Midbrain (tissue), 1 donor: ENCODE results near the gene POLD2.

Experiments used
- DNase-seq: peaks from one replicate; lab custom pipeline; 2025; lab: John Stamatoyannopoulos, UW

The POLD2 gene

DNA sequence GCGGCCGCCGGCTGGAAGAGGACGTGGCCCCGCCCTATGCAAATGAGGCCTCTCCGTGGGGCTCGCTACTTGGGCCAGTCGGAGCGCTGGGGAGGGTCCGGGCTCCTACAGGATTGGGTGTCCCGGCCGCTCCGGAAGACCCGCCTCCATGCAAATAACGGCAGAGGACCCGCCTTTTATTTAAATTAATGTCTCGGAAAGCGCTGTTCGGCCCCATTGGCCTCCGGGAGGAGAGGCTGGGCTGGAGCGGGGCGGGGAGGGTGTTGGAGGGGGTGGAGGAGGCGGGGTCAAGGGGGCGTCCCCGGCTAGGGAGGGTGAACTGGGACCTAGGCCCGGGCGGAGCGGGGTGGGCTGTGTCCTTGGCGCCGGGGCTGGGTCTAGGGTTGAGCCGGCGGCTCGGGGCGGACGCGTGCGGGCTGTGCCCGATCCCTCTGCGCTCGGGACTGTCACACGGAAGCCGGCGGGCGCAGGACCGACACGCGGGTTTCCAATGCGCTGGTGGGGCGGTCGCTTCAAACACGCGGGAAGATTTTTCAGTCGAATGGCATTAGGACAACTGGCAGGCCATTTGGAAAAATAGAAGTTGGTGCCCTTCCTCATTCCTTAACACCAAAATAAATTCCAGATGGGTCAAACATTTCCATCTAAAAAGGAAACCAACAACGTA lies 40.7 kb downstream of the POLD2 start:
- DNase-seq: peak; percentile 99

DNA sequence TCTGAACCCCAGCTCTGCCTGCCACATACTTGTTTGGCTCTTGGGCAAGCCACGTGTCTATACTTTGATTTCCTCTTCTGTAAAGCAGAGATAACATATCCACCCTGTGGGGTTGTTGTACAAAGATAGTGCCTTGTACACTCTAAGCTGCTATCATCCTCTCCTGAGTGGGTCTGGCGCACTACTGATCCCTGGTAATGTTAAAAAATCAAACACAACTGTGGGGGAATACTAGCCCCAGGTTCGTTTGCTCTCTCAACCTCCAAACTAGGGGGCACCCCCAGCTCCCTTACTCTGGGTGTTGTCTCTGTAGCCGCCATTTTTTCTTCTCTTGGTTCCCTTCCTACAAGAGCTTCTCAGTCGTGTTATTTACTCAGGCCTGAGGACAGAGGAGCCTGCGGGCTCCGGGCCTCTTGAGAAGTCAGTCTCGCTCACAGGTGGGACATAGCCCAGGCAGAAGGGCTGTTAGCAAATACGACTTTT lies 42.0 kb downstream of the POLD2 start:
- no peak for DNase-seq

DNA sequence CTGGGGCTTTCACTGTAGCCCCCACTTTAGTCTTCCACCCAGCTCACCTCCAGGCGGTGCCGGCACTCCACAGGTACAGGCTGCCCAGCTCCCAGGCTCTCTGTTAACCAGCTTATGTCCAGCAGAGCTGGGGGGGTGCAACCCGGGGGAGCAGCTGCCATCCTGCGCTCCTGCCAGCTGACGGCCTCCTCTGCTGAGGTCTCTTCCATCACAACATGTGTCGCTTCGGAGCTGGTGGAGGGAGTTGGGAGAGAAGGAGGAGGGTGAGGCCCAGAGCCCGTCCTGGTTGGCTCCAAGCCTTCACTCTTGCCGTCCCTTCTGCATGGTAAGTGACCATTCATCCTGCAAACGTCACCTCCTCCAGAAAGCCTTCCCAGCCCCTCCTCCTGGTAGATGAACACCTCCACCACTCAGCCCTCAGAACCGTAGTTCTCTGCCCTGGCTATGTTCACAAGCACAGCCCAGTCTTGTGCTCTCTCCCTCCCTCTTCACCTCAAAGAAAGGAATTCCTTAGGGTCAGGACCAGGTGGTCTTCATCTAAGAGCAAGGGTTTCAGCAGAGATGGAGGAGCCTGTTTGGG lies 42.6 kb downstream of the POLD2 start:
- no peak for DNase-seq

DNA sequence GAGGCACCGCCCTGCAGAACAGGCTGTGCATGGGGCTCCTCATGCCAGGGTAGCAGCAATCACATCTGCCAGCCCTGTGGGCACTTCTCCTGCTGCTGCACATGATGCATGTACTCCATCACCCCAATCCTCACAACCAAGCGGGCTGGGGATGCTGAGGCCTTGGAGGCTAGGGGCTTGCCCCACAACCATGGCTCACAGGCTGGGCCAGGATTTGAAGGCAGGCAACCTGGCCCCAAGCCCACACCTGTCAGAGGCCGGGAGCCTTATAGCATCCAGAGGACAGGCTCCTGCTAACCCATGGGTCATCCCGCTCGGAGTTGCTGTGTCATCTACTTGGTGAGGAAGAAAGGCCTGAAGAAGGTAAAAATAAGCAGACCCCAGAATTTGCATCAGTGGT lies 43.2 kb downstream of the POLD2 start:
- DNase-seq: no peak

DNA sequence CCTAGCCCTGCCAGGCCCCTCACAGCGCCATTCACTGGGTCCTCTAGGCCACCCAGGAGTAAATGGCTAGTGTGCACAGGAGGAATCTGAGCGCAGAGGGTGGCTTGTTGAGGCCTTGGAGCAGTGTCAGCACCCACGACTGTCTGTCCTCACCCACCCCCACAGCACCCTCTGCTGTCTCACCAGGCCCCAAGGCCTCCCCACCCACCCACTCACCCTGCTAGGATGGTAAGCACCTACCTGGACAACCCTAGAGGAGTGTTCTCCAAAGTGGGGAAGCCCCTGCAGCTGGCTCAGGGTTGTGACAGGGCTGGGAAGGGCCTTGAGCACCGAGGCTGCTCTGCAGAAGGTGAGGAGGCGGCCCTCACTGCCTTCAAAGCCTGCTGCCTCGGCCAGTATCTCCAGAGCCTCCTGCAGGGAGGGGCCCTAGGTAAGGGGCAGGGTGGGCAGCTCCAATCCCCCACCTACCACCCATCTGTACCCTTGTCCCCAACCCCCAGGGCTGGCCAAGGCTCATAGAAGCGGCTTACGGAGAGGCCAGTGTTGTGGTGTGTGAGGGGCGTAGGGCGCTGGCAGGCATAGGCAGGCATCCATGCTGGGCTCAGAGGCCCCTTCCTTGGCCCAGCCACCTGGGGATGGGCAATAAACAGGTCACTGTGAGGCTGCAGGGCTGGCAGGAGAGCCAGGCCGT lies 43.9 kb downstream of the POLD2 start:
- no peak for DNase-seq

DNA sequence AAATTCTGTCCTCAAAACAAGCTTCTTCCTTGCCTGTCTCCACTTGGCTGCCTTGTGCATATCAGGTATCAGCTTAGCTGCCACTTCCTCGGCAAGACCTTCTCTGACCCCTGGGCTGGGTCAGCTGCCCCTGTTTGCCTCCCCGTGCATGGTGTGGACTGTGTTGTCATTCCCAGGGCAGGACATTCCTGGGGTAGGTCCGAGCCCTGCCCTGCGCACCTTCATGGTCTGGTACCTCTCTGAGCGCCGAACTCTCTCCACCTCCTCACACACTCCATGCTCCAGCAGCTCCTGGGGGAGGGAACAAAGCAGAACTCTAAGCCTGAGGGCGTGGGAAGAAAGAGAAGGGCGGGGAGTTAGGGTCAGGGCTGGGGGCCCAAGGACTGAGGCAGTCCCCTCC lies 44.8 kb downstream of the POLD2 start:
- DNase-seq: no peak

DNA sequence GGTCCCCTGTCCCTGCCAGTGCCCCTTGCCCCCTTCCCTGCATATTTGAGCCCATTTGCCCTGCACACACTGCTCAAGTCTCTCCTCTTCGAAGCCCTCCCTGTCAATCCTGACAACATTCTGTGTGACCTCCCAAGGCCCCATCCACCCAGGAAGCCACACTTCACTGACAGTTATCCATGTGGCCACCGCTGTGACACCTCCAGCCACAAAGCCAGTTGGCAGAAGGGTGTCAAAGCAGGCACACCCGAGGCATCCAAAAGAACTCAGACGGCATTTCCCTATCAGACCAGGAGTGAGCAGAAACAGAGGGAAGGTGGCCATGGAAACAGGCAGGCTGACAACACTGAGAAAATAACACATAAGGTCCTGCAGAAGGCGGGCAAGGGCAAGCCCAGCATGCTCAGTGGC lies 45.7 kb downstream of the POLD2 start:
- no peak for DNase-seq

DNA sequence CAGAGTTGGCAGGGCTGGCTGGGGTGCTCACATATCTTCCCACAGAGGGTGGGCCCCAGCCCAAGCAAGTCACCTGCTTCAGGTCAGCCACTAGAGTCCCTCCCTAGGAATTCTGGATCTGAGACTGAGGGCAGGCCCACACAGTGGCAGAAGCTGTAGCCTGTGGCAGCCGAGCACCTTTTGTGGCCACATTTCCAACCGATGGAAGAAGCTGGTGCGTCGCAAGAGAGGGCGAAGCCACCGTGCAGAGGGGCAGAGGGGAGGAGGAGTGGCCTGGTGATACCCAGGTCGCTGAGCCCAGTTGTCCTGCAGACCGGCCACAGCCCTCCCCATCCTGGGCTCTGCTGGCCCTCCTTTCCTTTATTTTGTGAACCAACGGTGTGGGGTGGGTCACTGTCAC lies 46.3 kb downstream of the POLD2 start:
- DNase-seq: no peak

DNA sequence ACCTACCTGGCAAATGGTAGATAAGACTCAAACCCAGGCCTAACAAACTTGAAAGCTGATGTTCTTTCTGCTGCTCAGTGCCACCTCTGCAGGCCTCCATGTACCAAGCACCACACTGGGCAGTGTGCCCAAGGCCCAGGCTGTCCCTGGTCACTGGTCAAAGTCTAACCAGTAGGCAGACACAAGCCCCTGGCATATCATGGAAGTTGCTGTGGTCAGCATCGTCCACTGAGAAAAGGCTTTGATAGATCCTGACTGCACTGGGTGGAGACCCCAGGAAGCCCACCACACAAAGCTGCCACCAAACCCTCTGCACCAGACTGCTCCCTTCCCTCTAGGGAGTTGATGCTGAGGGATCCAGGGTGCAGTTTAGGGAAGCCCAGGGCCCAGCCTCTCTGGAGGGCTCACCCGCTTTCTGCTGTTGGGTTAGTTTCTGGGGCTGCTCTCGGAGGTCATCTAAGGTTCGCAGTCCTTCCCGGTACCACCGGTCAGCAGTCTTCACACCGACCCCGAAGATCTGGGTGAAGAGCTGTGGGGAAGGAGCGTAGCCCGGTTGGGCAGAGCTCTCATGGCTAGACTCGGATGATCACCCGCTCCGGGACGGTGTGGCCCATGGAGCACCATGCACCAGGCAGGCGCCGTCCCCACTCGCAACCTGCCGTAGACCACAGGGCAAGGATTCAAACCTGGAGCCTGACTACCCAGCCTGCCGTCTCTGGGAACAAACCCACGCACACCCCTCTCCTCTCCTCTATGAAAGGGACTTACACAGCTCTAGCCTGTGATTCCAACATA lies 47.0 kb downstream of the POLD2 start:
- no peak for DNase-seq

DNA sequence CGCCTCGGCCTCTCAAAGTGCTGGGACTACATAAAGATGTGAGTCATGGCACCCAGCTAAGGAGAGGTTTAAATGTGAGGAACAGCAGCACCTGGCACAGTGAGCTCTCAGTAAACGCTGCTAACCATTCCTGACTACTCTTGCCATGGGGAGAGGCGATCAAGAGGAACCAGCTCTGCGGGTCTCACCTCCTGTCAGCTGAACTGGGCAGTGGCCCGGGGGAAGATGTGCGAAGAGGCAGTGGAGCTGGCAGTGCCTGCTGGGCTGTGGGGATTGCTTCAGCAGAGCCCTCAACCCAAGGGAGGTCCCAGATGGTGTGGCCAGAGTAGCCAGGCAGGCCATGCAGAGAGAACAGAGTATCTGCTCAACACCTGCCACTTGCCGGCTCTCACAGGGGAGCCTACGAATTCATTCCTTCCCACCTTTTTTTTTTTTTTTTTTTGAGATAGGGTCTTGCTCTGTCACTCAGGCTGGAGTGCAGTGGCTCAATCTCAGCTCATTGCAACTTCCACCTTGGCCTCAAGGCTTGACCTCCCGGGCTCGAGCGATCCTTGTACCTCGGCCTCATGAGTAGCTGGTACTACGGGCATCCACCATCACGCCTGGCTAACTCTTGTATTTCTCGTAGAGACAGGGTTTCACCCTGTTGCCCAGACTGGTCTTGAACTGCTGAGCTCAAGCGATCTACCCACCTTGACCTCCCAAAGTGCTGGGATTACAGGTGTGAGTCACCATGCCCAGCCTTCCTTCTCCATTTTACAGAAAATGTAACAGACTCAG lies 47.9 kb downstream of the POLD2 start:
- no peak for DNase-seq

DNA sequence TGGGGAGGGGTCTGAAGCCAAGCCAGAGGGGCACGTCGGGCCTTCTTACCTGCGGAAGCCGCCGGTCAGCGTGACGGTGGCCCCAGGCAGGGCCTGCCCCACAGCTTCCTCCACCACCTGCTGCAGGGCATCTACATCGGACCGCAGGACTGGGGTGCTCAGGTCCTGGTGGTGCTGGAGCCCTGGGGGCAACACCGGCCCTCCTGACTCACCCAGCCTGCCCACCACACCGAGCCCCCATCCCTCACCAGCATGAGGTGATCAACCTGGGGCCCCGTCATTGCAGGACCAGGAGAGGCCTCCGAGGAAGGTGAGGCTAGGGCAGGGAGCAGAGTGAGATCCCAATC lies 49.0 kb downstream of the POLD2 start:
- no peak for DNase-seq

DNA sequence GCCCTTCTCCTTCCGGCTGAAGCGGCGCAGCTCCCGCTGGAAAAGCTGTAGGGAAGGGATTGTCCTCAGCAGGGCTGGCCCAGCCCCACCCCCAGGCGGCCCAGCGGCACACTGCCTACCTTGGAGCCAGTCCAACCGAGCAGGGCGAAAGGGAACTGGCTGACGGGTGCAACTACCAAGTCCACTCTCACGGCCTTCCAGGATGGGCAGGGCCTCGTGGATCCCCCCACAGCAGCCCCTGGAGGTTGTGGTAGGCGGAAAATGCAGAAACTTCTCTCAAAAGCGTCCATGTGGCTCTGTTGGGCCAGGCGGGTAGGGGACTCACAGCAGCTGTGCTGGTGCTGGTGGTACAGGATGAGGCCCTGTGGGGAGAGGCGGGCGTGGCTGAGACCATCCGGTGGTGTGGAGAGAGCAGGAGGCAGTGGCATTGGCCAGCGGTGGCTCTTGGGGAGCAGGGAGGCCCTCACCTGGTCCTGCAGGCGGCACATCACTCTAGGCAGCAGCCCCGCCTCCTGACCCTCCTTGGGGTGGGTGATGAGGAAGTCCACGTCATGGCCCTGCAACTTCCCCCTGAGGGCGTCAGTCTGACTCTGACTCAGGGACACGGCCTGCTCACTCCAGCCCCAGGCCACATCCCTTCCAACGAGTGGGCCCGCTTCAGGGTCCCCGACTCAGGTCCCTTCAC lies 49.5 kb downstream of the POLD2 start:
- DNase-seq: peak; percentile 81

DNA sequence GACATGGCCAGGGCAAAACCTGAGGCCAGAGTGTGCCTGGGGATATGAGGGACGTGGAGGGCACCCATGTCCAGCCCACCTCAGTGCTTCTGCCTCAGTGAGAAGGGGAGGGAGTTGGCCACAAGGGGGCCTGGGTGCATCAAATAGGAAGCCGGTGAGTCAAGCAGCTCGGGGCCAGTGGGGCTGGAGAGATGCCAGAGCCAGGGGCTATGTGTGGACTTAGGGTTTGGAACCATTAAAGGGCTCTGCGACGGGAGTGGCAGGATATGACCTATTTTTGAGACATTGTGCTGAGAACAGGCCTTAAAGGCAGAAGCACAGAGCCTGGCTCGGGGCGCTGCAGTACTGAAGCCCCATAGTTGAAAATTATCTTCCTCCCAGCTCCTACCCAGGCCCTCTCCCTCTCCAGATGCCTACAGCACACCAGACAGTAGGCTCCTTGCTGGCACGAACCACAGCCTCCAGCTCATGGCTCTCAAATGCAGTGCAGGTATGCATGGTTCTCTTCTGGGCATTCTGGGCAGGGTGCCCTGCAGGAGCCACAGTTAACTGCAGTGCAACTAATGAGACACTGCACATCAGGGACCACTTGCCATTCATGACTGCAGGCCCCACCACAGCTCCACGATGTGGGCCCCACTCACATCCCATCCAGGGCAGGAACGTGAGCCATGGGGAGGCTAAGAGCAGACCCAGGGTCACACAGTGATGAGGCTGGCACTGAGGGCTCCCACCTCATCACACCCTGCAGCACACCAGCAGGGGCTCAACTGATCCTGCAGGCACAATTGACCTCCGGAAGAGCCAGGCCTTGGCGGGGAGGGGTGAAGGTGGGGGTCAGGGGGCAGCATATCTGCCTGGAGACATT lies 50.8 kb downstream of the POLD2 start:
- DNase-seq: peak; percentile 34

DNA sequence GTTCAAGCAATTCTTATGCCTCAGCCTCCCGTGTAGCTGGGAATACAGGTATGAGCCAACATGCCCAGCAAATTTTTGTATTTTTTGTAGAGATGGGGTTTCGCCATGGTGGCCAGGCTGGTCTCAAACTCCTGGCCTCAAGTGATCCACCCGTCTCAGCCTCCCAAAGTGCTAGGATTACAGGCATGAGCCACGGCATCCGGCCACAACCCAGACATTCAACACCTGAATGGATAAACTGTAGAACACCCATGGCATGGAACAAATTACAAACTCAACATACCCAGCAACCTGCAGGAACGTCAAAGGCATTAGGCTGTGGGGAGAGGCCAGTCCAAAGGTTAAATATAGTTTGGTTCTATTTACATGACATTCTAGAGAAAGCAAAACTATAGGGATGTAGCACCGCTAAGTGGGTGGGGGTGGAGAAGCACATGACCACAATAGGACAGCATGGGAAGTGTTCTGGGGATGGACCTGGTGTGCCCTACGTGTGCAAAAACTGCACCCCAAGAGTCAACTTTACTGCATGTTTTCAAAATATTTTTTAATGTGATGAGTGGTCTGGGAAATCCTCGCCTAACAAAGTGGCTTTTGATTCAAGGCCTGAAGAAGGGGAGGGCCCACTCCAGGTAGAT lies 51.5 kb downstream of the POLD2 start:
- no peak for DNase-seq

DNA sequence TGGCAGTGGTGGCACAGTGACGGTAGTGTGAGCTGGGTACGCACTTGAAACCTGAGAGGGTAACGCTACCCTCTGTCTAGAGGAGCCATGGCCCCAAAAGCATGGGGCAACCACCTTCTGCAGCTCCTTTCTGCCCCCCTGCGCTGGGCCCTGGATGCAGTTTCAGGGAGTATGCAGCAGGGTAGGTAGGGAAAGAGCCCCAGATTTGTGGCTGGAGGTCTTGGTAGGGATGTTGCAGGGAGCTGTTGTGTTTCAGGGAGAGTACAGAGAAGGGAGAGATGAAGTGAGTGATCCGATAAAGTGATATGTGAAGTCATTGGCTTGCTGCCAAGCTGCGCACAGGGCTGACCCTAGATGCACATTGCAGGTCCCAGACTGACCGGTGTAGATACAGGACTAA lies 55.3 kb downstream of the POLD2 start:
- DNase-seq: no peak

DNA sequence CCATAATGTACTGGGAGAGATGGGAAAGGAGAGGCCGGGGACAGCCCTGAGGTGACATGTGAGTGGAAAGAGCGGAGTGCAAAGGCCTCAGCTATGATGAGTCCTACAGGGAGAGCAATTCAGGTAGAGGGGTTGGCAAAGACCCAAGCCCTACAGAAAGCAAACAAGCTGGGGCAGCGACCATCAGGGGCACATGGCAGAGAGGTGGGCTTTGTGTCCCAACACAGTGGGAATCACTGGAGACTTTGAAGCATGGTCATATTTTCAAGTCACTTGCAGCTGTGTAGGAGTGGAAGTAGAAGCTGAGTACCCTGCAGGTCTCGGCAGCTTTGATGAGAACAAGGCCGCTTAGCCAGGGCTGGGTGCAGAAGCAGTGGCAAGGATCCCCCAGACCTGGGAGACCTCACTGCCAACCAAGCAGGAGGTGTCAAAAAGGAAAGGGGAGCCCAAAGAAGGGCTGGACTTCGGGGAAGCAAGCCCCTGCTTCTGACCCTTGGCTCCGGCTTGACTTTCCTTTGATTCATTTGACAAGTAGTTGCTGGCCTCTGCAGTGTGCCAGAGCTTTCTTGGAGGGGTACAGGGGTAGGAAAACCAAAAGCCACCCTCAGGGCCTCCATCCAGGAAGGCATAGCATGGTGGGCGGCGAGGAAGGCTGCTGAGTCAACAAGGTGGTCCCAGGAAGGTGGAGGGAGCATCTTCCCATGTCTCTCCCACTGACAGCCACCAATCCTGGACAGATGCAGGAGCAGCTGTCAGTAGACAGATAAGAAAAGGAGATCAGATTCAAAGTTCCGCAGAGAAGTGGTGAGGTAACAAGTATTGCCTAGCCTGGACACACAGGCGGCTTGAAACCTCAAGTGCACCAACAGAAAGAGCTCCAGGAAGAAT lies 56.0 kb downstream of the POLD2 start:
- DNase-seq: no peak

DNA sequence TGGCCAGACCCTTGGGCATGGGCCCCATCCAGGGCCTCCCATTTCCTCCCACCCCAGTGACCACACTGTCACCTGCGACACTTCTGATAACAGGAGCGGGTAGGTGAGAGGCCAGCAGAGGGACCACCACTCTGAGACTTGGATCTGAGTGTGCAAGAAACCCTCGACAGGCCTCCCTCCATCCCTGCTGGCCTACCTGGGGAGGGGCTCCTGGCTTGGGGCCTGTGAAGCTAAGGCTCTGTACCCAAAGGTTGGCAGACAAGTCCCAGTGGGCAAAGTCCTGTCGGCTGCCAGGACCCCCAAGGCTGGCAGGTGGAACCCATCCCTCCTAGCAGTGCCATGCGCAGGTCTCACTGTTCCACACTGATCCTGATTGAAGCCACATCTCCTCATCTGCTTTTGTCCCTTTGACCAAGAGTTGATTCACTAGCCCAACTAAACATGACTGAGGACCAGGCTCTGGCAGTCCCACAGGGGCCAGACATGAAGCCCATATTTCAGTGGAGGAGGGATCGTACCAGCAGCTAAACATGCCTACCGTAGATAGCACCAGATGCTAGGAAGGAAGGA lies 56.8 kb downstream of the POLD2 start:
- no peak for DNase-seq

DNA sequence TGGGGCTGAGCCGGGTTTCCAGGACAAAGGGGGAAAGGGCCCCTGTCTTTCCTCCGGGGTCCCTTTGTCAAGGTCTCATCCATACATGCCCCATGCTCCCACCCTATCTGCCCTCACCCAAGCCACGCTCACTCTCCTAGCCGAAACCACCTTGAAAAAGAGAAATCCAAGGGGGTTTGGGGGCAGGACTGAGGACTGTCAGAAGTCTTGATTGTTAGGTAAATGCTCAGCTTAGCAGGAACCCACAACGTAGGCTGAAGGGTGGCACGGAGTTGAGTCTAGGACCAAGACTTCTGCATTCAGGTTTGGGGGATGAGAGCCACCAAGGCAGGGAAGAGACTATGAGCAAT lies 57.3 kb downstream of the POLD2 start:
- DNase-seq: no peak
